GM06990 (cell line): ENCODE measurements around the gene HERC2.
"Not testable (repeated sequence)": the region's sequence is repeated elsewhere in the genome, so short reads cannot be mapped to it uniquely, and the experiment has no call there.

ENCODE experiments used
- DNase-seq: peaks from one replicate; pipeline ENCODE4 v3.0.0-alpha.2; 2011; ENCODE audit not compliant: insufficient read length; ENCODE audit errors: extremely low read depth
- H3K27me3 ChIP-seq: replicated peaks from 2 replicates; pipeline ENCODE4 v1.6.0; 2011; ENCODE audit warnings: low read length; ENCODE audit not compliant: control insufficient read depth, insufficient read depth
- H3K36me3 ChIP-seq: 2 replicates; pipeline ENCODE4 v1.5.1; 2011; ENCODE audit warnings: low read length; ENCODE audit not compliant: control insufficient read depth, insufficient read depth
- H3K4me3 ChIP-seq: replicated peaks from 2 replicates; pipeline ENCODE4 v1.5.1; 2011; ENCODE audit warnings: low read depth, mild to moderate bottlenecking, control low read depth, low read length
- TF ChIP-seq, protein P1 (sequence below): IDR thresholded peaks from 2 replicates; pipeline ENCODE4 v1.5.1; 2011; ENCODE audit warnings: low read length, control low read depth, mild to moderate bottlenecking, inconsistent platforms; ENCODE audit not compliant: insufficient read depth, poor library complexity, severe bottlenecking

The HERC2 gene

DNA sequence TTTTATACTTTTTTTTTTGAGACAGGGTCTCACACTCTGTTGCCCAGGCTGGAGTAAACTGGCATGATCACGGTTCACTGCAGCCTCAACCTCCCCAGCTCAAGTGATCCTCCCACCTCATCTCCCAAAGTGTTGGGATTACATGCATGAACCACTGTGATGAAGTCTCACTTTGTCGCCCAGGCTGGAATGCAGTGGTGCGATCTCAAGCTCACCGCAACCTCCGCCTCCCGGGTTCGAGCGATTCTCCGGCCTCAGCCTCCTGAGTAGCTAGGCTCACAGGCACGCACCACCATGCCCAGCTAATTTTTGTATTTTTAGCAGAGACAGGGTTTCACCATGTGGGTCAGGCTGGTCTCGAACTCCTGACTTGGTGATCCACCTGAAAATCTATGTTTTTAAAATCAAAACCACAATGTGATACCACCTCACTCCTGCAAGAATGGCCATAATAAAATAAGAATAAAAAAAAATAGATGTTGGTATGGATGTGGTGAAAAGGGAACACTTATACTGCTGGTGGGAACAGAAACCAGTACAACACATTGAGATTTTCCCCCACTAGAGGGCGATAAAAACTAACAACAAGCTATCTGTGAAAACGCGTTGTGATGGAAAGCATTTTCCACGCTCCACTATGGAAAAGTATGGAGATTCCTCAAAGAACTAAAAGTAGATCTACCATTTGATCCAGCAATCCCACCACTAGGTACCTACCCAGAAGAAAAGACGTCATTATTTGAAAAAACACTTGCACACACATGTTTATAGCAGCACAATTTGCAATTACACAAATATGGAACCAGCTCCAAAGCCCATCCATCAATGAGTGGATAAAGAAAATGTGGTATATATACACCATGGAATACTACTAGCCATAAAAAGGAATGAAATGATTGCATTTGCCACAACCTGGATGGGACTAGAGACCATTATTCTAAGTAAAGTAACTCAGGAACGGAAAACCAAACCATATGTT lies 196.0 kb downstream of the HERC2 start:
- TF ChIP-seq, protein P1, sequence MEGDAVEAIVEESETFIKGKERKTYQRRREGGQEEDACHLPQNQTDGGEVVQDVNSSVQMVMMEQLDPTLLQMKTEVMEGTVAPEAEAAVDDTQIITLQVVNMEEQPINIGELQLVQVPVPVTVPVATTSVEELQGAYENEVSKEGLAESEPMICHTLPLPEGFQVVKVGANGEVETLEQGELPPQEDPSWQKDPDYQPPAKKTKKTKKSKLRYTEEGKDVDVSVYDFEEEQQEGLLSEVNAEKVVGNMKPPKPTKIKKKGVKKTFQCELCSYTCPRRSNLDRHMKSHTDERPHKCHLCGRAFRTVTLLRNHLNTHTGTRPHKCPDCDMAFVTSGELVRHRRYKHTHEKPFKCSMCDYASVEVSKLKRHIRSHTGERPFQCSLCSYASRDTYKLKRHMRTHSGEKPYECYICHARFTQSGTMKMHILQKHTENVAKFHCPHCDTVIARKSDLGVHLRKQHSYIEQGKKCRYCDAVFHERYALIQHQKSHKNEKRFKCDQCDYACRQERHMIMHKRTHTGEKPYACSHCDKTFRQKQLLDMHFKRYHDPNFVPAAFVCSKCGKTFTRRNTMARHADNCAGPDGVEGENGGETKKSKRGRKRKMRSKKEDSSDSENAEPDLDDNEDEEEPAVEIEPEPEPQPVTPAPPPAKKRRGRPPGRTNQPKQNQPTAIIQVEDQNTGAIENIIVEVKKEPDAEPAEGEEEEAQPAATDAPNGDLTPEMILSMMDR: peak; percentile 63
- DNase-seq: no peak
- no peak overlapping the region for H3K4me3 ChIP-seq
- H3K36me3 ChIP-seq: peaks cover 14% of the 10 kb centered on the region
- H3K27me3 ChIP-seq: no peaks in the 10 kb centered on the region

DNA sequence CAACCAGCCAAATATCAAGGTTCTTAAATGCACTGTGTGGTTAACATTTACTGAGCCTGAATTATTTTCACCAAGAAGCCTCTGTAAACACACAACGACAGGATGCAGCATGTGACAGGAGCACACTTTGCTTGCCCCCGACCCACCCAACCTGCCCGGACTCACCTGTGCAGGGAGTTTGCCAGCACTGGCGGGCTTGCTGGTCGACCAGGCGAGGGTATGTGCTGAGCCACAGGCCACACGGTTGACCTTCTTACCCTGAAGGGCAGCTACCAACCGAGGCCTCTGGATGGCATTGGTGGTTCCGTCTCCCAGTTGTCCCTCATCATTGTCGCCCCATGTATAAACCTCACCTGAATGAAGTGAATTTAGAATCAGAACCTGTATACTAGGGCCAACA lies 197.1 kb downstream of the HERC2 start:
- Histone ChIP-seq H3K27me3 (no peaks in the 10 kb centered on the region), H3K36me3 (peaks cover 16% of the 10 kb centered on the region), H3K4me3 (no peak overlapping the region)
- no peak for DNase-seq
- TF ChIP-seq, protein P1: no peak

DNA sequence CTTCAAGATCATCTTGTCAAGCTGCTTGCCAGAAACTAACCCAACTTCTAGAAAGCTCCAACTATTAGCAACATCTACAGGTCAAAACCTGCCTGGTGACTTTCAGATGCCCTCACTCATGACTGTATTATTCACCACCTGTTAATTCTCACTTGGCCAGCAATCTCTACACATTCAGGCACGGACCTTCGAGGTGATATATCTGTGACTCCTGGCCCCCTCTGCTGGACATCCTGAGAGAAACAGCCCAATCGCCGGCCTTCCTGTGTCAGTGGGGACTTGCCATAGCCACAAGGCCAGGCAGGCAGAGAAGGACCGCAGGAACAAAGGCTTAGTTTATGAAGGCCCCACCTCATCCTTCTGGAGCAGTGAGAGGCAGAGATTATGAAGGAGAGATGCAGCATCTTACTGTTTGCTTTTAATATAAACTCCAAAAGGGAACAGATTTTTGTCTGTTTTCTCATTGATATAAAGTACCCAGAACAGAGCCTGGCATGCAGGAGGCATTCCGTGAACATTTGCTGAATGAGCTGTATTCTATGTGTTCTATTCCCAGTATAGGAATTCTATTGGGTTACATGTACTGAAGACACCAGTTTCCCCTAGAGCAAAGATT lies 198.5 kb downstream of the HERC2 start:
- peaks cover 16% of the 10 kb centered on the region for H3K36me3 ChIP-seq
- no peak for DNase-seq

DNA sequence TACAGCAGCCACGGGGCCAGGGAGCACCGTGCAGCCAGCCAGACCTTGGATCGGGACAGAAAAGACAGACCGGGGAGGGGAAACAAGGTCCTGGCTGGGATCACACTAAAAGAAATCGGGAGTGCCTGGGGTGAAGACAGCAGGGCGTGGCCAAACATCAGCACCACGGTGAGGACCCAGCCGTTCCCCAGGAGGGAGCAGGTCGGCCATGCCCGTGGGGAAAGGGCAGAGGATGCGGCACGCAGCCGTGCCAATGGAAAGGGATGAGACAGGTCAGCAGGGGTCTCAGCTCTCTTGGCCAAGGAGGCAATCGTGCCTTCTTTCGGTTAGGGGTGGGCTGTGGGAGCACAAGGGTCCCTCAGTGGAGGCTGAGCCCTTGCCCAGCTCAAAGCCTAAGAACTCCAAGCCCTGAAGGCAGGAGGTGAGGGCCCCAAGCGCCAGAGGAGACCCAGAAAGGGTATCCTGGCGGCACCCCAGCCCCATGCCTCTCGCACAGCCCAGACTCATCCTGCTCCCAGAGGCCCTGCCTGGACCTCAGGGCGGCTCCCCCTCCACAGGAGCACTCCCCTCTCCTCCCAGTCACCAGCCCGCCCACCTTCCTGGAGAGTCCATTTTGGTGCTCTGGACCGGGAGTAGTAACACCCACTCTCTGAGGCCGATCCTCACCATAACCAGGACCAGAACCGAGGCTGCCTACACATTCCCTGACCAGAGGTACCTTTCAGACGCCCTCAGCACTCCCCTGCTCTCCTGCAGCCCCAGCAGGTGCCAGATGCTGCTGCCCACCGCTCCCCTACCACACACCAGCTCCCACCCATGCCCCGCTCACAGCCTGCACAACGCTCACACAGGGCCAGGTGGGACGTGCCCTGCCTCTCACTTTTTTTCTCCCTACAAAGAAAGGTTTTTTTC lies 199.7 kb downstream of the HERC2 start:
- Histone ChIP-seq H3K4me3 (no peak overlapping the region), H3K36me3 (peaks cover 18% of the 10 kb centered on the region), H3K27me3 (no peaks in the 10 kb centered on the region)
- TF ChIP-seq, protein P1: no peak
- no peak for DNase-seq

More for the DNA sequence above, 198.5 kb downstream of the HERC2 start:
- H3K27me3 ChIP-seq: no peaks in the 10 kb centered on the region
- TF ChIP-seq, protein P1: peak; percentile 72
- no peak overlapping the region for H3K4me3 ChIP-seq

DNA sequence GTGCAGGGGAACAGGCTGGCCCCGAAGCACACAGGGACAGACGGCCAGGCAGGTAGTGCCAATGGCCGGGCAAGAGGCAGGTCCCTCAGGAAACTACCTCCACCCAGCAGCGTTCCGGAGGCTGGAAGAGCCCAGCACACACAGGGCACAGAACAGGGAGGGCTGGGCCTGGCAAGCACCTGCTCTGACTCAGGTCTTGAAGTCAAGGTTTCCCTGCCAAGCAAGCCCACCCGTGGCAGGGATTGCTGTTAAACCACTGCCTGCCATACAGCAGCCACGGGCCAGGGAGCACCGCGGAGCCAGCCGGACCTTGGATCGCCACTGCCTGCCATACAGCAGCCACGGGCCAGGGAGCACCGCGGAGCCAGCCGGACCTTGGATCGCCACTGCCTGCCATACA lies 200.4 kb downstream of the HERC2 start:
- not testable (repeated sequence) for DNase-seq, H3K27me3 ChIP-seq, H3K4me3 ChIP-seq
- H3K36me3 ChIP-seq: peaks cover 19% of the 10 kb centered on the region
